RPMI7951 (cell line): ENCODE results near the gene DNAJB1. TPM values are rescaled to one million over a fixed set of nuclear protein-coding genes. Genes with fewer than 3 reads are reported as not detected.

Experiments used
- DNase-seq: peaks from one replicate; pipeline ENCODE4 v3.0.0-alpha.2; 2012; ENCODE audit warnings: low read depth
- total RNA-seq: library from RNA; depleted of rRNA; stranded (reverse); fragments of >200 nt; shearing (Covaris generic); gene quantifications from 2 replicates; pipeline ENCODE4 v1.2.3, GENCODE V29; 2014; rRNA removed

DNAJB1 gene
- total RNA-seq, 1 experiment from 2014 or later: 95.9 TPM

DNA sequence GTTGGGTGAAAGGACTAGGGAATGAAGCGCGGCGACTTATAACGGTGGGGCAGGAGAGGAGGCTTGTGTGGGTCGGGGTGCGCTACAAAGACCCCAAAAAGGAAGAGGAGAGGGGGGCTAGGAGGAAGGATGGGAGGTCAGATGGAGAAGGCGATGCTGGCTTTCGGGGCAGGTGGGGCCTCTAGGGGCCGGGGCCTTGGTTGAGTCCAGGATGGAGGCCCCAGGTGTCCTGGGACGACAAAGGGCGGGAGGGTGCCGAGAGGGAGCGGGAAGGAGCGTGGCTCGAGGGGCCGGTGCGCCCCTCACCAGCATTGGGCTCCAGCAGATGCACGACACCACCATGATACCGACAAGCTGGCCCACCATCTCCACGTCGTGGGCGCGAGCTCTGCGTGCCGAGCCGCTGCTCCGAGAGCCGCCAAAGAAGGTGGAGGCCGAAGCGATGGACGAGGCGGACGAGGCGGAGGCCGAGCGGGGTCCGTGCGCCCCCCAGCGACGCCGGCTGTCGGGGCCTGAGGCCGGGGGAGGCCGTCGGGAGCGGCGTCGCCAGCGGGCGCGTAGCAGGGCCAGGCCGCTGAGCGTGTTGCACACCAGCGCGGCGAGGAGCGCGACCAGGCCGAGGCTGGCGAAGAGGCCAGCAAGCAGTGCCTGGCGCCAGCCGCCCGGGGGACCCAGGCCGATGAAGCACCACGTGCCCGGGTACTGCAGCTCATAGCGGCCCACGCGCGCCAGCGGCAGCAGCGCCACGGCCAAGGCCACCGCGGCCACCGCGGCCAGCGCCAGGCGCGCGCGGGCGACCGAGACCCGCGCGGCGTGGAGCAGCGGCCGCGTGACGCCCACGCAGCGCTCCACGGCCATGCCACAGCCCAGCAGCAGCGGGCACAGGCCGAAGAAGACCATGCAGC is 44.9 kb downstream of the DNAJB1 start:
- no peak for DNase-seq

GRCh38 chr19:14472202-14472938 is 45.8 kb downstream of the DNAJB1 start:
- peak; percentile 48 for DNase-seq

DNA sequence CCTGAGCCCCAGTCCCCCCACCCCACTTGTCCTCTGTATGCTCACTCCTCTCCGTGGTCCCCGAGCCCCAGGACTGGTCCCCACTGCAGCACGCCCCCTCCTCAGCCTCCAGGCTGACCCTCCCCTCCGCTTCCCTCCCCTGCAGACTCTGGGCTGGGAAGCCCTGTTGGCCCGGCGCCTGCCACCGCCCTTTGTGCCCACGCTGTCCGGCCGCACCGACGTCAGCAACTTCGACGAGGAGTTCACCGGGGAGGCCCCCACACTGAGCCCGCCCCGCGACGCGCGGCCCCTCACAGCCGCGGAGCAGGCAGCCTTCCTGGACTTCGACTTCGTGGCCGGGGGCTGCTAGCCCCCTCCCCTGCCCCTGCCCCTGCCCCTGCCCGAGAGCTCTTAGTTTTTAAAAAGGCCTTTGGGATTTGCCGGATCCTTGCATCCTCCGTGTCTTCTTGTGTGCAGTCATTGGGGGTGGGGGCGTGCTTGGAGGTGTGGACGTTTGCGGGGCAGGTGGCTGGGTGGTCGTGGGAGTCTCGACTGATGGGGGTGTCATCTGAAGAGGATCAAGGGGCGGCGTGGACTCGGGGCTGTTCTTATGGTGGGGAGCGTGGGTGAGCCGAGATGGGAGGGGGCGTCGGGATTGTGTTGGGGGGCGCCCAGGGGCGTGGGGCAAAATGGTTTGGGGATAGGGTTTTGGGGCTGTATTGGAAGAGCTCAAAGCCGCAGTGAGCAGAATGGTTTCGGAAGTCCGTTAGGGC is 46.6 kb downstream of the DNAJB1 start:
- DNase-seq: no peak

- no peak for DNase-seq
Observed at GRCh38 chr19:14470031-14470876, 47.9 kb downstream of the DNAJB1 start.

GRCh38 chr19:14467816-14468215 is 50.4 kb downstream of the DNAJB1 start:
- DNase-seq: no peak

DNA sequence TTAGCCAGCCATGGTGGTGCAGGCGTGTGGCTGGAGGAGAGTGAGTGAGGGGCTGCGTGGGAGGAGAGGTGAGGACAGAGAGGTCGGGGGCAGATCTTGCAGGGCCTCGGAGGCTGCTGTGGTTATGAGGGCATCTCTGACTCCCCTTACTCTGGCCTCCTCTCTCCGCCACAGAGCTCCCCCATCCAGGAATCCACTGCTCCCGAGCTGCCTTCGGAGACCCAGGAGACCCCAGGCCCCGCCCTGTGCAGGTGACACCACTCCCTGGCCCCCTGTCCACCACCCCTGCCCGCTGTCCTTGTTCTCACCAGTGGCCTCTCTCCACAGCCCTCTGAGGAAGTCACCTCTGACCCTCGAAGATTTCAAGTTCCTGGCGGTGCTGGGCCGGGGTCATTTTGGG is 50.8 kb downstream of the DNAJB1 start:
- no peak for DNase-seq

Other genes starting within 250 kb of the DNAJB1 start
- gene ADGRE5, start 137.0 kb downstream of the DNAJB1 start, total RNA-seq: 57.3 and 62.2 TPM in 2 replicates
- gene DDX39A, start 99.1 kb downstream of the DNAJB1 start, total RNA-seq: 154 and 173 TPM in 2 replicates
- 53.7 and 58.3 TPM in 2 replicates for gene PKN1, start 85.1 kb downstream of the DNAJB1 start, total RNA-seq
- gene PTGER1, start 43.0 kb downstream of the DNAJB1 start, total RNA-seq: 0.60 TPM in 1 of 2 replicates, not detected in the other
- 47.3 and 93.1 TPM in 2 replicates for gene GIPC1, start 22.3 kb downstream of the DNAJB1 start, total RNA-seq
- 82.3 and 102 TPM in 2 replicates for gene TECR, start 11.2 kb upstream of the DNAJB1 start, total RNA-seq
- 437 and 482 TPM in 2 replicates for gene NDUFB7, start 53.7 kb upstream of the DNAJB1 start, total RNA-seq
- not detected in 2 replicates for gene CLEC17A, start 64.7 kb upstream of the DNAJB1 start, total RNA-seq
- not detected in 2 replicates for gene ADGRE3, start 156.4 kb upstream of the DNAJB1 start, total RNA-seq
- gene ZNF333, start 171.7 kb upstream of the DNAJB1 start, total RNA-seq: 7.9 and 10.4 TPM in 2 replicates